ENCODE data around the gene WDPCP.

DNA sequence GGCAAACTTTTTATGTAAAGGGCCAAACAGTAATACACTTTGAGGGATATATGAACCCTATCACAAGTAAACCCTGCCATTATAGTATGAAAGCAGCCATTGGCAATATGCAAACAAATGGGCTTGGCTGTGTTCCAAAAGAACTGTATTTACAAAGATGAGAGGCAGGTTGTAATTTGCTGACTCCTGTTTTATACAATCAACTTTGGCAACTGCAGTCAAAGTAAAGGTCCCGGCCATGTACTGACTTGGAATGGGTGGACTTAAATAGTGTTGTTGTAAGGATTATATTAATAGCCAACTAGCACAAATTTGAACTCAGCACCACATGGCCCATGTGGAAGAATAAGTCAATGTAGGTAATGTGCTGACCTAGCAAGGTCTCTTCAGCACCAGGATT, 223.4 kb downstream of the WDPCP start:
- TF ChIP-seq CTCF (IDR thresholded peaks at IDR 0.05) (no peak), POLR2A (IDR thresholded peaks at IDR 0.05) (no peak)
